GM12878 (cell line): Measurements from ENCODE around the gene CACNA2D3. TPM values are rescaled to one million over a fixed set of nuclear protein-coding genes. Genes with fewer than 3 reads are reported as not detected.

ENCODE experiments used
- BHLHE40 ChIP-seq, 2 experiments: fragments of 450-650 bp in 1 of 2; IDR thresholded peaks; 2 replicates each; pipeline ENCODE4 v1.6.1; 2011 to 2017; ENCODE audit warnings: low read depth in 2 of 2, borderline replicate concordance in 1 of 2, improper control_type of control experiment in 1 of 2, low read length in 1 of 2, mild to moderate bottlenecking in 1 of 2
- BMI1 ChIP-seq: fragments of 450-650 bp; IDR thresholded peaks from 2 replicates; pipeline ENCODE4 v1.6.1; 2016; ENCODE audit warnings: mild to moderate bottlenecking, moderate library complexity, borderline replicate concordance
- FOXK2 ChIP-seq: fragments of 450-650 bp; IDR thresholded peaks from 2 replicates; pipeline ENCODE4 v1.6.1; 2017; ENCODE audit warnings: mild to moderate bottlenecking, moderate library complexity
- FOXM1 ChIP-seq: IDR thresholded peaks from 2 replicates; pipeline ENCODE4 v1.6.1; 2012; ENCODE audit warnings: low read depth, mild to moderate bottlenecking, inconsistent platforms, low read length, moderate library complexity
- NFYA ChIP-seq: IDR thresholded peaks from 2 replicates; pipeline ENCODE4 v1.6.1; 2011; ENCODE audit warnings: low read depth, mild to moderate bottlenecking, low read length, improper control_type of control experiment, borderline replicate concordance
- SP1 ChIP-seq: IDR thresholded peaks from one replicate; pipeline ENCODE4 v1.6.1; 2011; ENCODE audit warnings: low read depth, low read length
- SREBF1 ChIP-seq: IDR thresholded peaks from 2 replicates; pipeline ENCODE4 v1.6.1; 2012; ENCODE audit warnings: mild to moderate bottlenecking, low read length
- ZBED1 ChIP-seq: IDR thresholded peaks from 2 replicates; pipeline ENCODE4 v1.6.1; 2016; ENCODE audit warnings: borderline replicate concordance
- ZSCAN29 ChIP-seq: fragments of 450-650 bp; IDR thresholded peaks from 2 replicates; pipeline ENCODE4 v1.6.1; 2017; ENCODE audit warnings: mild to moderate bottlenecking, moderate library complexity
- ZZZ3 ChIP-seq: IDR thresholded peaks from 2 replicates; pipeline ENCODE4 v1.6.1; 2011; ENCODE audit warnings: low read depth; ENCODE audit not compliant: control insufficient read depth, insufficient read length
- polyA plus RNA-seq, 11 experiments: library from polyadenylated mRNA; depleted of rRNA in 4 of 11; unstranded in 6 of 11; stranded (reverse) in 5 of 11; fragments of >200 nt; fragmentation: Nextera tagmentation in 4 of 11; fragmentation: Illumina TruSeq in 1 of 11; extraction: Ambion mirVana in 4 of 11; extraction: Trizol in 1 of 11; gene quantifications; 1 replicate in 1 of 11; 2 replicates in 10 of 11; pipeline versions ENCODE4 v1.2.1 to v1.2.3, GENCODE V29; 2011 to 2016; ENCODE audit warnings: inconsistent platforms in 2 of 11, missing spikeins in 2 of 11, low read depth in 1 of 11
- total RNA-seq, 4 experiments: library from RNA; depleted of rRNA in 3 of 4; stranded (reverse); fragments of >200 nt in 3 of 4; fragmentation: Illumina TruSeq in 1 of 4; extraction: Trizol in 1 of 4; gene quantifications; 2 replicates each; pipeline versions ENCODE4 v1.2.1 to v1.2.3, GENCODE V29; 2013 to 2021
- TF ChIP-seq, protein P1 (sequence below): fragments of 450-650 bp; formaldehyde crosslinking; IDR thresholded peaks from 2 replicates; pipeline ENCODE4 v1.5.0; 2022; ENCODE audit warnings: mild to moderate bottlenecking, missing genetic modification characterization
- TF ChIP-seq, protein P2 (sequence below): fragments of 450-650 bp; IDR thresholded peaks from 2 replicates; pipeline ENCODE4 v1.6.1; 2016; ENCODE audit warnings: mild to moderate bottlenecking, moderate library complexity, borderline replicate concordance

Gene CACNA2D3
- total and polyA plus RNA-seq, 10 of the 15 experiments (the other 5 are each of a cell fraction or from before 2014, with no cell fraction given): not detected

DNA sequence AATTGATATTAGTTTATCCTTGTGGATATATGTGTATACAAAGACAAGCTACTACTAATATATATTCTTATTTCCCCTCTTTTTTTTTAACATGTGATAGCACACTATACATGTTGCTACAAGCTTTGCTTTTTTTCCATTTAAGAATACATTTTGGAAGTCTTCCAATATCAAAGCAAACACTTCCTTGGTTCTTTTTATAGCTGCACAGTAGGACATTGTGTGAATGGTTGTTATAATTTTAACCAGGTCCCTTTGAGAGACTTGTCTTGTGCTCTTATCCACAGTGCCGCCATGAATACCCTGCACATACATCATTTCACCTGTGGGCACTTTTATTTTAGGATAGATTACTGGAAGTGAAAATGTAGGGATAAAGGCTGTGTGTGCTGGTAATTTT is 88.7 kb downstream of the CACNA2D3 start (continued):
- TF ChIP-seq, protein P1, sequence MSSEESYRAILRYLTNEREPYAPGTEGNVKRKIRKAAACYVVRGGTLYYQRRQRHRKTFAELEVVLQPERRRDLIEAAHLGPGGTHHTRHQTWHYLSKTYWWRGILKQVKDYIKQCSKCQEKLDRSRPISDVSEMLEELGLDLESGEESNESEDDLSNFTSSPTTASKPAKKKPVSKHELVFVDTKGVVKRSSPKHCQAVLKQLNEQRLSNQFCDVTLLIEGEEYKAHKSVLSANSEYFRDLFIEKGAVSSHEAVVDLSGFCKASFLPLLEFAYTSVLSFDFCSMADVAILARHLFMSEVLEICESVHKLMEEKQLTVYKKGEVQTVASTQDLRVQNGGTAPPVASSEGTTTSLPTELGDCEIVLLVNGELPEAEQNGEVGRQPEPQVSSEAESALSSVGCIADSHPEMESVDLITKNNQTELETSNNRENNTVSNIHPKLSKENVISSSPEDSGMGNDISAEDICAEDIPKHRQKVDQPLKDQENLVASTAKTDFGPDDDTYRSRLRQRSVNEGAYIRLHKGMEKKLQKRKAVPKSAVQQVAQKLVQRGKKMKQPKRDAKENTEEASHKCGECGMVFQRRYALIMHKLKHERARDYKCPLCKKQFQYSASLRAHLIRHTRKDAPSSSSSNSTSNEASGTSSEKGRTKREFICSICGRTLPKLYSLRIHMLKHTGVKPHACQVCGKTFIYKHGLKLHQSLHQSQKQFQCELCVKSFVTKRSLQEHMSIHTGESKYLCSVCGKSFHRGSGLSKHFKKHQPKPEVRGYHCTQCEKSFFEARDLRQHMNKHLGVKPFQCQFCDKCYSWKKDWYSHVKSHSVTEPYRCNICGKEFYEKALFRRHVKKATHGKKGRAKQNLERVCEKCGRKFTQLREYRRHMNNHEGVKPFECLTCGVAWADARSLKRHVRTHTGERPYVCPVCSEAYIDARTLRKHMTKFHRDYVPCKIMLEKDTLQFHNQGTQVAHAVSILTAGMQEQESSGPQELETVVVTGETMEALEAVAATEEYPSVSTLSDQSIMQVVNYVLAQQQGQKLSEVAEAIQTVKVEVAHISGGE: no peak
- TF ChIP-seq SREBF1: no peak
- no peak for TF ChIP-seq FOXK2
- TF ChIP-seq ZBED1: no peak
- TF ChIP-seq NFYA: no peak
- TF ChIP-seq BMI1: no peak
- TF ChIP-seq BHLHE40 (IDR thresholded peaks at IDR 0.05; ENCODE audit: borderline replicate concordance in 1 of 2, low read depth in 2 of 2, low read length in 1 of 2): no peak
- TF ChIP-seq, protein P2, sequence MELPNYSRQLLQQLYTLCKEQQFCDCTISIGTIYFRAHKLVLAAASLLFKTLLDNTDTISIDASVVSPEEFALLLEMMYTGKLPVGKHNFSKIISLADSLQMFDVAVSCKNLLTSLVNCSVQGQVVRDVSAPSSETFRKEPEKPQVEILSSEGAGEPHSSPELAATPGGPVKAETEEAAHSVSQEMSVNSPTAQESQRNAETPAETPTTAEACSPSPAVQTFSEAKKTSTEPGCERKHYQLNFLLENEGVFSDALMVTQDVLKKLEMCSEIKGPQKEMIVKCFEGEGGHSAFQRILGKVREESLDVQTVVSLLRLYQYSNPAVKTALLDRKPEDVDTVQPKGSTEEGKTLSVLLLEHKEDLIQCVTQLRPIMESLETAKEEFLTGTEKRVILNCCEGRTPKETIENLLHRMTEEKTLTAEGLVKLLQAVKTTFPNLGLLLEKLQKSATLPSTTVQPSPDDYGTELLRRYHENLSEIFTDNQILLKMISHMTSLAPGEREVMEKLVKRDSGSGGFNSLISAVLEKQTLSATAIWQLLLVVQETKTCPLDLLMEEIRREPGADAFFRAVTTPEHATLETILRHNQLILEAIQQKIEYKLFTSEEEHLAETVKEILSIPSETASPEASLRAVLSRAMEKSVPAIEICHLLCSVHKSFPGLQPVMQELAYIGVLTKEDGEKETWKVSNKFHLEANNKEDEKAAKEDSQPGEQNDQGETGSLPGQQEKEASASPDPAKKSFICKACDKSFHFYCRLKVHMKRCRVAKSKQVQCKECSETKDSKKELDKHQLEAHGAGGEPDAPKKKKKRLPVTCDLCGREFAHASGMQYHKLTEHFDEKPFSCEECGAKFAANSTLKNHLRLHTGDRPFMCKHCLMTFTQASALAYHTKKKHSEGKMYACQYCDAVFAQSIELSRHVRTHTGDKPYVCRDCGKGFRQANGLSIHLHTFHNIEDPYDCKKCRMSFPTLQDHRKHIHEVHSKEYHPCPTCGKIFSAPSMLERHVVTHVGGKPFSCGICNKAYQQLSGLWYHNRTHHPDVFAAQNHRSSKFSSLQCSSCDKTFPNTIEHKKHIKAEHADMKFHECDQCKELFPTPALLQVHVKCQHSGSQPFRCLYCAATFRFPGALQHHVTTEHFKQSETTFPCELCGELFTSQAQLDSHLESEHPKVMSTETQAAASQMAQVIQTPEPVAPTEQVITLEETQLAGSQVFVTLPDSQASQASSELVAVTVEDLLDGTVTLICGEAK: no peak
- TF ChIP-seq ZZZ3: no peak
- TF ChIP-seq FOXM1: no peak
- TF ChIP-seq ZSCAN29: no peak
- no peak for TF ChIP-seq SP1
